ENCODE data around the gene SUFU.

DNA sequence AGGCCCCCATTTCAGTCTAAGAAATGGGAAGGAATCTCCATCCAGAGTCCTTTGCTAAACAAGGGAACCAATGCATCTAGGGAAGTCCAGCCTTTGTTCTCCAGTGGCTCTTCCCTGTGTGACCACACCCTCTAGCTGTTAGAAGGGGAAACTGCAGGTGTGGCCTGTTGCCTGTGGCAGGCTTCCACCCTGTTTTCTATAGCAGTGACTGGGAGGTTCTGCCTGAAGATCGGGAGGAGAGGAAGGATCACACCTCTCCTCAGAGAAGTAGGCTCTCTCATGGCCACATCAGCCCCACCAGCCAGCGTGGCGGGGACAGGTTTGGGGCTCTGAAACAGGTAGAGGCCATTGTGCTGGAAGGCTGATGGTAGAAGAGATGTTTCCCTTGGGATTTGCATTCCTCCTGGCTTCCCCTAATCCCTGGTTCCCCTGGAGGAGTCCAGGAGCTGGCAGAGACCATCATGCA lies 92.8 kb downstream of the SUFU start:
- TF ChIP-seq TAF1 (IDR thresholded peaks at IDR 0.05; ENCODE audit: low read depth, low read length): no peak
- TF ChIP-seq POLR2A (IDR thresholded peaks at IDR 0.05; ENCODE audit: low read depth, low read length): no peak
- no peak for TF ChIP-seq PAX5 (IDR thresholded peaks at IDR 0.05; ENCODE audit: insufficient read depth, low read length, severe bottlenecking)
- TF ChIP-seq POLR2AphosphoS5 (IDR thresholded peaks at IDR 0.05; ENCODE audit: low read depth, low read length): no peak

Measured in GM12891 (cell line).